ENCODE data around the gene CASKIN1. TPM values are rescaled to one million over a fixed set of nuclear protein-coding genes. Genes with fewer than 3 reads are reported as not detected.
"Not testable (repeated sequence)": the region's sequence is repeated elsewhere in the genome, so short reads cannot be mapped to it uniquely, and the experiment has no call there.

Gene CASKIN1
- total RNA-seq, 1 donor from 2014 or later: 0.58 TPM

- DNase-seq (ENCODE audit: low spot score): no peak
Observed at GRCh38 chr16:2211923-2212347, 15.5 kb upstream of the CASKIN1 start.

DNA sequence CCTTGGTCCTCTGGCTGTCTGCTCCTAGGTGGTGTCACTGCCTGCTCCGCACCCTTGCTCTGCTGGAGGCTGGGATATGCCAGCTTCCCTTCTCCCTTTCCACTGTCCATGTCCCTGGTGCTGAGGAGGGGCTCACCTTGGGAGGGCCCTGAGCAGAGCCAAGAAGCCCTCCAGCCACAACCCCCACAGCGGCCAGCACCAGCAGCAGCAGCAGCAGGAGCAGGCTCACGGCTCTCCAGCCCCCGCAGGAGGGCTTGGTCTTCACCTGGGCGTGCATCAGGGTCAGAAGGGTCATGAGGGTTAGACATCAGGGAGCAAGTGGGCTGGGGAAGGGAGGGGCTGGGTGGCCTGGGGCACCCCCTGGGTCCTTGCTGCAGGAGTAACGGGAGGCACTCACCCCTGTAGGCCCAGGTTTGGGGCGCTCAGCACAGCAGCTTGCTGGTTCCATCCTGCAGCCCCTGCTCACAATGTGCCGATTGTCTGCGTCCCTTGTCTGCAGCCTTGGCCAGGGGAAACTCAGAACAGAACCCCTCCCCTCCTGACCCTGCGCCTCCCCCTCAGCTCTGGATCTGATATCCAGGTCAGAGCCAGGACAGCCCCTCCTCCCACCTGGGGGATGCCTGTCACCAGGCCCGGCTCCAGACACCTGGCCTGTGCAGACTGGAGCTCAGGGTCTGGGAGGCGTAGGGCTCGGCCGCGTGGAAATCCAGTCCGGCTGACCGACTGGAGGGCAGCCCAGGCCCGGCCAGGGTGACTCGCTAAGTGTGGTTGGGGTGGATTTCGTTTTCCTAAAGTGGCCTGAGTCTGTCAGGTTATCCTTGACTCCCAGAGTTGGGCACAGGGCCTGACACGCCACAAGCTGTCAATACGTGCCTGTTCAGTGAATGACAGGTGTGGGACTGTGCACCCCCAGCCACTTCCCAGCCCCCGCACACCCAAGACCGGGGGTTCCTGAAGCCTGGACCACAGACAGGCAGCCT is 14.3 kb upstream of the CASKIN1 start, which contains the start of gene BRICD5:
TSS of gene BRICD5 (minus strand) at position 478 of the 980 bp plus-strand sequence. CDS start at position 448, 30 bp downstream.
- DNase-seq (ENCODE audit: low spot score): no peak

DNA sequence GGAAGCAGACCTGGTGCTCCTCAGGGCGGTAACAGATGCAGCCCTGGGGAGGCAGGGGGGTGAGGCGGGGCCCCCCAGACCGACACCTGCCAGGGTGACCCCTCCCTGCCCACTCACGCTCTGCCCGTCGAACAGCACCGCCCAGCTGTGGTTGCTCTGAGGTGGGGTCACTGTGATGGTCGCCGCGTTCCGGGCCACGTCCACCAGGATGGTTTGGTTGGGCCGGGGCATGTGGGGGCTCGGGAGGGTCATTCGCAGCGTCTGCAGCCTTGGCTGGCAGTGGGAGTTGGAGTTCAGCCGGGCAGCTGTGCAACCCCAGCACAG is 13.6 kb upstream of the CASKIN1 start:
- DNase-seq (ENCODE audit: low spot score): no peak

DNA sequence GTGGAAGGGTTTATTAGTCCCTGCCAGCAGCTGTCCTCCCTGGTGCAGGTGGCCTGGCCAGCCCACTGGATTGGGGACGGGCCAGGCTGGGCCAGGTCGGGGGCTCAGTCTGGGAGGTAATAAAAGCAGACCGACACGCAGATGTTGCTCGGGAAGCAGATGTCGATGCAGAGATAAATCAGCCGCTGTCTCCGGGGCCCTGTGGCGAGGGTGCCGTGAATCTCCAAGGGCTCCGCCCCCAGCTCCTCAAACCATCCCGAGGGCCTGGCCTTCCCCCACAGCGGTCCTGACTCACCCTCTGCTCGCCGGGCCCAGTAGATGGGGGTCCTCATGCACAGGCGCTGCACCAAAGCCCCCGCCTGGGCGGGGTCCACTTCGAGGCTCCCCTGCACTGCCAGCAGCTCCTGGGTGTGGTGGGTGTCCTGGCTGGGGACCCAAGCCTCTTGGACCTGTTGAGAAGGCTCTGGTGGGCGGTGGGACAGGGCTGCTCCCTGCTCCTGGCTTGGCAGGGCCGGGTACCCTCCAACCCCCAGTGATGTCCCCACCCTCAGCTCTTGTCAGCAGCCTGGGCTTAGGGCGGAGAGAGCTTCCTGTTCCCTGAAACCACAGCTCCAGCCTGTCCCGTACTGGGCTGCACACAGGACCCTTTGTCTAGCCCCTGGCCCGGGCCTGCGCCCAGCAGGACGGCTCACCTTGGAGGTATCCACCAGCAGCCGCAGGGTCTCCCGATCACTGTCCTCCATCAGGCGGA is 13.0 kb upstream of the CASKIN1 start:
- DNase-seq (ENCODE audit: low spot score): no peak

GRCh38 chr16:2208772-2209171 is 12.4 kb upstream of the CASKIN1 start:
- no peak for DNase-seq (ENCODE audit: low spot score)

DNA sequence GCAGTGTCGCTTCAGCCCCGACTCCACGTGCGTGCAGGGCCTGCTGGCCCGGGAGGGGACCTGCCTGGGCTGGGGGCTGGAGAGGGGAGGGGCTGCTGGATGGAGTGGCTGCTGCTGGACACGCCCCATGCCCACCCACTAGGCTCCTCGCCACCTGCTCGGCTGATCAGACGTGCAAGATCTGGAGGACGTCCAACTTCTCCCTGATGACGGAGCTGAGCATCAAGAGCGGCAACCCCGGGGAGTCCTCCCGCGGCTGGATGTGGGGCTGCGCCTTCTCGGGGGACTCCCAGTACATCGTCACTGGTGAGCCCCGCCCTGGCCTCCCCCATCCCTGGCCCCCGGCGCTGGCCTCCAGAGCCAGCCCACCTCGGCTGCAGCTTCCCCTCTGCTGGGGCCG is 11.9 kb upstream of the CASKIN1 start:
- DNase-seq (ENCODE audit: low spot score): no peak

- DNase-seq (ENCODE audit: low spot score): no peak
Observed at GRCh38 chr16:2207872-2208271, 11.5 kb upstream of the CASKIN1 start.

GRCh38 chr16:2206780-2207433 is 10.5 kb upstream of the CASKIN1 start:
- no peak for DNase-seq (ENCODE audit: low spot score)

DNA sequence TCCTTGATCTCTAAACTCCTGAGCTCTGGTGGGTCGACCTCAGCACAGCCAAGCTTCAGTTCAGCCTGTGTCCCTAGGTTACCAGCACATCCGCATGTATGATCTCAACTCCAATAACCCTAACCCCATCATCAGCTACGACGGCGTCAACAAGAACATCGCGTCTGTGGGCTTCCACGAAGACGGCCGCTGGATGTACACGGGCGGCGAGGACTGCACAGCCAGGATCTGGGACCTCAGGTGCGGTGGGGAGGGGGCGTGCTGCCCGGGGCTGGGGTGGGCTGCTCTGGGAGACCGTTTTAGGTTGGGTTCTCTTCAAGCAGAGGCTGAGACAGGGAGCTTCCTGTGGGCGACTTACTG is 10.0 kb upstream of the CASKIN1 start:
- no peak for DNase-seq (ENCODE audit: low spot score)

GRCh38 chr16:2205967-2206313 is 9.5 kb upstream of the CASKIN1 start:
- DNase-seq (ENCODE audit: low spot score): no peak

DNA sequence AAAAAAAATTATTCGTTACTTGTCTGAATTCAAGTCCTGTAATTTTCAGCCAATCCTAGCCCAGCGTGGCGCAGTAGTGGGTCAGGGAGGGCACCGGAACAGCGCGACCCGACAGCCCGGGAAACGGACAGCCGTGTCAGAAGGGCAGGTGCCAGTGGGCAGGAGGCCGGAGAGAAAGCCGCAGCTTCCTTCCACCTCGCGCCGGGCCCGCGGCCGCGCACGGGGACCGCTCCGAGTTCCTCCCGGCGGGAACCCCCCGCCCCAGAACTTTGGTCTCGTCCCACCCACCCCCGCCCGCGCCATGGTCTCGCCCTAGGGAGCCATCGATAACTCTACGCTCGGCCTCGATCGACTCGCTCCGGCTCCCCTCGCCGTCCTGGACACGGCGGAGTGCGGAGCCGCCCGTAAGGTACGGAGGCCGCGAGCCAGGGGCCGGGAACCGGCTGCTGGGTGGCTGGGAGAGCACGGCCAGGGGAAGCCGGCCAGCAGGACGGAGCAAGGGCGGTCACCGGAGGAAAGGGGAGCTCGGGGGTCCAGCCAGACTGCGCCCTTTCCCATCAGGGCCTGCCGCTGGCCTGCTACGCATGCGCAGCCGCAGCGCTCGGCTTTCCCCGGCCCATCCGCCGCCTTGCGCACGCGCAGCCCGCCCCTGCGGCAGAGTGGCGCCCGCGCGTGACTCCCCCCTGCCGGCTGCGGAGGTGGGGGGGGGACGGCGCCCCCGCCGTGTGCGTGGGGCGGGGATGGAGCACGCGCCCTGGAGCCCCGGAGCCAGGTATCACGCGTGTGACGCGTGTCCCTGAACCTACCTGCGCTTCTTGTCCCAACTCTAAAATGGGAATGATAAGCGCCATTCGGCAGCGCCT is 8.9 kb upstream of the CASKIN1 start, which contains the start of gene MLST8:
TSS of gene MLST8 (plus strand) at position 351 of the 863 bp plus-strand sequence. CDS start 632 bp downstream, outside the sequence.
- DNase-seq (ENCODE audit: low spot score): peak; percentile 85

GRCh38 chr16:2204416-2205103 is 8.2 kb upstream of the CASKIN1 start:
- no peak for DNase-seq (ENCODE audit: low spot score)

DNA sequence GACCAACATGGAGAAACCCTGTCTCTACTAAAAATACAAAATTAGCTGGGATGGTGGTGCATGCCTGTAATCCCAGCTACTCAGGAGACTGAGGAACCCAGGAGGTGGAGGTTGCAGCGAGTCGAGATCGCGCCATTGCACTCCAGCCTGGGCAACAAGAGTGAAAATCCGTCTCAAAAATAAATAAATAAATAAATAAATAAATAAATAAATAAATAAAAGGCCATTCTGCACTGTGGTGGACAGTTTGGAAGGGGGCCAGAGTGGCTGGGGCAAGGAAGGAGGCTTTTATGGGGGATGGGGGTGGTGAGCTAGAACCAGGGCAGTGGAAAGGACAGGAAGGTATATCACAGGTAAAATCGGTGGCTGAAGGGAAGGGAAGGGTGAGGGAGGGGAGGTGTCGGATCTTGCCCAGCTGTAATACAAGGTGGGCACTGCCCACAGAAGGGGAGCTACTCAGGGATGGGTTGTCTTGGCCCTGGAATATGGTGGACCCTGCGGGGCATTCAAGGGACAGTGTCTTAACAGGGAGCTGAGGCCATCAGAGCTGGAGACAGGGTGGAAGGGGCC is 6.8 kb upstream of the CASKIN1 start:
- DNase-seq (ENCODE audit: low spot score): not testable (repeated sequence)

DNA sequence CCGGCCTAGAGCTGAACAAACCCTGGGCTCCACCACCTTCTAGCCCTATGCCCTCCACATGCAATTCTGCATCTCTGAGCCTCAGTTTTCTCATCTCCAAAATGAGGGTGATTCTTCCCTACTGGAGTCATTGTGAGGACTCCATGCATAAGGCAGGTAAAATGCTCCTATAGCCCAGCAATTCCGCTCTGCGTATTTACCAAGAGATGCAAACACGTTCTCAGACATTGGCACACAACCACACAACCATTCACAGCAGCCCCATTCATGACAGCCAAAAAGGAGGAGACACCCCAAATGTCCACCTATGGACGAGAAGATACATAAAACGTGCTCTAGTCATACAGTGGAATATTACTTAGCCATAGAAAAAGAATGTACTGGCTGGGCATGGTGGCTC is 3.9 kb upstream of the CASKIN1 start:
- no peak for DNase-seq (ENCODE audit: low spot score)

GRCh38 chr16:2199621-2200139 is 3.3 kb upstream of the CASKIN1 start:
- DNase-seq (ENCODE audit: low spot score): no peak

DNA sequence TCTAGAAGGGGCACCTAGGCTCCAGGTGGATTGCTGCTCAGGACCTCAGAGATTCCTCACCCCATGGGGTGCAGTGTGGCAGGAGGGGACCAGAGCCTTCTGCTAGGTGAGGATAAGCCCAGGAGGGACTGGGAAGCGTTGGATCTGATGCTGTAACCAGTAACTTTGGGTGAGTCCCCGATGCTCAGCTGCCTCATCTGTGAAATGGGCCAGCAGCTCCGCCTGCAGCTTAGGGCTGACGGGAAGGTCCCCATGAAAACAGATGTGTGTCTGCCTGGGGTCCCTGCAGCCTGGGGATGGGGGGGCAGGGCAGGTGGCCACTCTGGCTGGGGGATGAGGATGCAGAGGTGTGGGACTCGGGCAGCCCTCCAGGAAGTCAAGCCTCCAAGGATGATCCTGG is 2.7 kb upstream of the CASKIN1 start:
- no peak for DNase-seq (ENCODE audit: low spot score)

DNA sequence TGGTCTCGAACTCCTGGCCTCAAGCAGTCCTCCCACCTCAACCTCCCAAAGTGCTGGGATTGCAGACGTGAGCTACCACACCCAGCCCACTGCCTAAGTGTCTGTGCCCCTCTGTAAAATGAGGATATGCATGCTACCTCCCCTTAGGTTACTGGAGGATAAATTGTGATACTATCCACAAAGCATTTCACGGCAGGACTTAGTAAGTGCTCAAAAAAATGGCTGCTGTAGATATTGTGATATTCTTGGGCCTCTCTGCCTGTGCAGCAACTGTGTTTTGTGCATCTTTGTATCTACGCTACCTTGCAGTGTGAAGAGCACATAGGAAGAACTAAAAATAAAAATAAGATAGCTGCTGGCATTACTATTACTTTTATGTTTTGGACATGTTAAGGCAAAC is 1.9 kb upstream of the CASKIN1 start:
- DNase-seq (ENCODE audit: low spot score): no peak

GRCh38 chr16:2197765-2198164 is 1.4 kb upstream of the CASKIN1 start:
- no peak for DNase-seq (ENCODE audit: low spot score)

DNA sequence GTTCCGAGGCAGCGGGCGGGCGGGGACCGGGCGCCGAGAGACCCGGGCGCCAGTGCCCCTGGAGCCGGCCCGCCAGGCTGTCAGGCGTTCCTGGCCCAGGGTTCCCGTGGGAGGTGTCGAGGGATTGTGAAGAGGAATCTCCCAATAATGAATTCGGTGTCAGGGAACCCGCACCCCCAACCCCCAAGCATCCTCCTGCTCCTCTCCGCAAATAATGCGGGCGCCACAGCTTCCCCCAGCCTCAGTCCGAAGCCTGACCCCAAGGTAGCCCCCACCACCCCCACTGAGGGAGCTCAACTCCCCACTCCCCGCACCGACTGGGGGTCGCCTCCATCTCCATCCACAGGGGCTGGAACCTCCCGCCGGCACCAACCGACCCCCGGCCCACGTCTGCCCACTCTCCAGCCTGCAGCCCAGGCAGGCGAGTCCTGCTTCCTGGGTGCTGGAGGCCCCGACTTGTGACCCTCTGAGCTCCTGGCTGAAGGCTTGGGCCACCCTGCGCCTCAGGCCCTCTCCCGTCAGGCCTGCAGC is 641 bp upstream of the CASKIN1 start:
- no peak for DNase-seq (ENCODE audit: low spot score)
